ENCODE results near the gene FBXO8. TPM values are rescaled to one million over a fixed set of nuclear protein-coding genes. Genes with fewer than 3 reads are reported as not detected.

The FBXO8 gene
- total and polyA plus RNA-seq, 8 donors: 24.9 to 32.3 (median 26.8) TPM

DNA sequence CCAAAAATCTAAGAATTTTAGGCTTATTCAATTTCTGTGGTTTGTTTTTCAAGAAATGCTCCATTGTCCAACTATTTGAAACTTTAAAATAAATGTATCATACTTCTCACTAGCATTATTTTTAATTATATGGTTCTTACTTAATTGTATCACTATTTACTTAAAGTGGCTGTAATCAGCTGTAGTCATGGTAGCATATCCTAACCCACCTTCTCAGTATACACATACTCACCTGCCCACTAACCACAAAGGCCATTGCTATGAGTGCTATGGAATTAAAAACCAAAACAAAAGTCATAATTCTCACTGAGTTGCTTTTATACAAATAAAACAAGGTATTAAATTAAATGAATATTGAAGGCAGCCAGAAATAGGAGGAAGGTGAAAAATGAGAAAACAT, 5.0 kb downstream of the FBXO8 start:
- Histone ChIP-seq H3K4me1 (peaks cover 0 to 40% of the 10 kb centered on the region in 2 donors), H3K27me3 (no peaks in the 10 kb centered on the region), H3K4me3 (no peak overlapping the region), H3K27ac (no peak overlapping the region), H3K36me3 (no peaks in the 10 kb centered on the region), H3K9me3 (no peaks in the 10 kb centered on the region)
- ATAC-seq (no peak), DNase-seq (no peak)
- intact Hi-C loops (cut with DNase I): no loop called here
- TF ChIP-seq, protein P1, sequence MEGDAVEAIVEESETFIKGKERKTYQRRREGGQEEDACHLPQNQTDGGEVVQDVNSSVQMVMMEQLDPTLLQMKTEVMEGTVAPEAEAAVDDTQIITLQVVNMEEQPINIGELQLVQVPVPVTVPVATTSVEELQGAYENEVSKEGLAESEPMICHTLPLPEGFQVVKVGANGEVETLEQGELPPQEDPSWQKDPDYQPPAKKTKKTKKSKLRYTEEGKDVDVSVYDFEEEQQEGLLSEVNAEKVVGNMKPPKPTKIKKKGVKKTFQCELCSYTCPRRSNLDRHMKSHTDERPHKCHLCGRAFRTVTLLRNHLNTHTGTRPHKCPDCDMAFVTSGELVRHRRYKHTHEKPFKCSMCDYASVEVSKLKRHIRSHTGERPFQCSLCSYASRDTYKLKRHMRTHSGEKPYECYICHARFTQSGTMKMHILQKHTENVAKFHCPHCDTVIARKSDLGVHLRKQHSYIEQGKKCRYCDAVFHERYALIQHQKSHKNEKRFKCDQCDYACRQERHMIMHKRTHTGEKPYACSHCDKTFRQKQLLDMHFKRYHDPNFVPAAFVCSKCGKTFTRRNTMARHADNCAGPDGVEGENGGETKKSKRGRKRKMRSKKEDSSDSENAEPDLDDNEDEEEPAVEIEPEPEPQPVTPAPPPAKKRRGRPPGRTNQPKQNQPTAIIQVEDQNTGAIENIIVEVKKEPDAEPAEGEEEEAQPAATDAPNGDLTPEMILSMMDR (IDR thresholded peaks at IDR 0.05): no peak

GRCh38 chr4:174277433-174277832, 6.0 kb downstream of the FBXO8 start:
- DNase-seq: no peak
- H3K36me3 ChIP-seq: no peaks in the 10 kb centered on the region
- ATAC-seq: no peak
- TF ChIP-seq, protein P1 (IDR thresholded peaks at IDR 0.05): no peak
- no peaks in the 10 kb centered on the region for H3K9me3 ChIP-seq
- H3K27me3 ChIP-seq: no peaks in the 10 kb centered on the region
- peaks cover 0 to 38% of the 10 kb centered on the region in 2 donors for H3K4me1 ChIP-seq
- no peak overlapping the region for H3K4me3 ChIP-seq
- no peak overlapping the region for H3K27ac ChIP-seq
- intact Hi-C loops (cut with DNase I): no loop called here

- Histone ChIP-seq H3K4me3 (no peak overlapping the region), H3K36me3 (no peaks in the 10 kb centered on the region), H3K9me3 (no peaks in the 10 kb centered on the region), H3K4me1 (peaks cover 0 to 15% of the 10 kb centered on the region in 2 donors), H3K27ac (no peak overlapping the region), H3K27me3 (no peaks in the 10 kb centered on the region)
- TF ChIP-seq, protein P1 (IDR thresholded peaks at IDR 0.05): no peak
- ATAC-seq (no peak), DNase-seq (no peak)
- intact Hi-C loops (cut with DNase I): no loop called here
Observed at GRCh38 chr4:174275101-174275500, 8.4 kb downstream of the FBXO8 start.

- Histone ChIP-seq H3K27me3 (no peaks in the 10 kb centered on the region), H3K4me3 (no peak overlapping the region), H3K27ac (no peak overlapping the region), H3K9me3 (no peaks in the 10 kb centered on the region), H3K4me1 (peaks cover 0 to 10% of the 10 kb centered on the region in 2 donors), H3K36me3 (no peaks in the 10 kb centered on the region)
- intact Hi-C loops (cut with DNase I): no loop called here
- no peak for ATAC-seq
- no peak for DNase-seq
- TF ChIP-seq, protein P1 (IDR thresholded peaks at IDR 0.05): no peak
Observed at GRCh38 chr4:174274436-174274835, 9.0 kb downstream of the FBXO8 start.

- DNase-seq: no peak
- no peaks in the 10 kb centered on the region for H3K27me3 ChIP-seq
- H3K4me3 ChIP-seq: no peak overlapping the region
- no peaks in the 10 kb centered on the region for H3K9me3 ChIP-seq
- no peak for ATAC-seq
- TF ChIP-seq, protein P1 (IDR thresholded peaks at IDR 0.05): no peak
- H3K27ac ChIP-seq: no peak overlapping the region
- intact Hi-C loops (cut with DNase I): no loop called here
- peaks cover 0 to 10% of the 10 kb centered on the region in 2 donors for H3K4me1 ChIP-seq
- H3K36me3 ChIP-seq: no peaks in the 10 kb centered on the region
Observed at GRCh38 chr4:174273930-174274329, 9.5 kb downstream of the FBXO8 start.

Data from left lung (tissue), 10 donors.